HG03175 (cell line): ENCODE data around the gene MKNK1.

ENCODE experiments used
- ATAC-seq: cut with Tn5 transposase; IDR thresholded peaks from one replicate; pipeline ENCODE4 v1.9.1; 2021; ENCODE audit warnings: mild to moderate bottlenecking, moderate library complexity; ENCODE audit not compliant: unreplicated experiment

Gene MKNK1

GRCh38 chr1:46544561-46545240, 59.4 kb downstream of the MKNK1 start:
- no peak for ATAC-seq

GRCh38 chr1:46543761-46544560, 60.1 kb downstream of the MKNK1 start:
- ATAC-seq, result no peak

- ATAC-seq, result no peak
Measured at GRCh38 chr1:46543382-46543760, 60.7 kb downstream of the MKNK1 start.

DNA sequence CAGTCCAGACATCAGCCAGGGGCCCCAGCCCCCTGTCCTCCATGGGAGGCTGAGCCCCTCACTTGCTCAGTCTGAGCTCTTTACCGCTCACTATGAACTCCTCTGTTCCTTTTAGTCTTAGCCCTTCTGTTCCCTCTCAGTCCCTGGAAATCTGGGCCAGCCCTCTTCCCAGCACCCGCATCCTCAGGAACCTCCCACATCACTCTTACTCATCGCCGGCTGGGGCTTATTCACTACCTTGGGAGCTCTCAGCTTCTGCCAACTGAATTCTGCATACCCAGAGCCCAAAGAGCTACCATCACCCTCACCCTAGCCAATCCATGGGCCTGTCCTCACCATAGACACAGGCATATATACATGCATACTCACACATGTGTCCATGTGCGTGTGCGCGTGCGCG, 64.1 kb downstream of the MKNK1 start:
- ATAC-seq, result no peak

GRCh38 chr1:46538147-46538546, 65.9 kb downstream of the MKNK1 start:
- ATAC-seq, result no peak

- ATAC-seq, result no peak
Measured at GRCh38 chr1:46537651-46538050, 66.4 kb downstream of the MKNK1 start.

- ATAC-seq, result no peak
Measured at GRCh38 chr1:46536527-46536926, 67.5 kb downstream of the MKNK1 start.

GRCh38 chr1:46535063-46535462, 69.0 kb downstream of the MKNK1 start:
- no peak for ATAC-seq

DNA sequence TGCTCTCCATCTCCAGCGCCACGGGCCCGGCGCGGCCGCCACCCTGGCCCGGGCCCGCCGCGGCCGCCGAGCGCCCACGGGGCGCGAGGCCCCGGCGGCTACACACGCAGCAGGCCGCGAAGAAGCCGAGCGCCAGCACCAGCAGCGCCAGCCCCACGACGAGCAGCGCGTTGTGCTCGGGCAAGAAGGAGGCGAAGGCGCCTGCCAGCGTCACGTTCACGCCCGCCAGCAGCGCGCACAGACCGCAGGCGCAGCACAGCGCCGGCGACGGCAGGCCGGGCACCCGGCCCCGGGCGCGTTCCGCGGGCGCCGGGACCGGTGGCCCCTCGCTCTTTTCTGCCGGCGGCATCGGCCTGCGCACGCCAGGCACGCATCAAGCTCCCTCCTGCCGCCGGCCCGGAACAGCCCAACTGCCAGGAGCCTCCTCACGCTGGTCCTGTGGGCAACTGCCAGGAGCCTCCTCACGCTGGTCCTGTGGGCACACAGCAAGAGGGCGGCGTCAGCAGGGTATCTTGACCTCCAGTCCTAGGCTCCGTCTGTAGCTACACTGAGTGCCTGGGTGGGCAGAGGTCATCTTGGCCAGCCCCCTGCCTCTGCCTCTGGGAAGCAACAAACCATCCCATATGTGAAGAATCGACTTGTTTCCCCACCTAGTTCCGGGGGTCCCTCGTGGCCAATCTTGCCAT, 70.7 kb downstream of the MKNK1 start:
- ATAC-seq, result no peak

DNA sequence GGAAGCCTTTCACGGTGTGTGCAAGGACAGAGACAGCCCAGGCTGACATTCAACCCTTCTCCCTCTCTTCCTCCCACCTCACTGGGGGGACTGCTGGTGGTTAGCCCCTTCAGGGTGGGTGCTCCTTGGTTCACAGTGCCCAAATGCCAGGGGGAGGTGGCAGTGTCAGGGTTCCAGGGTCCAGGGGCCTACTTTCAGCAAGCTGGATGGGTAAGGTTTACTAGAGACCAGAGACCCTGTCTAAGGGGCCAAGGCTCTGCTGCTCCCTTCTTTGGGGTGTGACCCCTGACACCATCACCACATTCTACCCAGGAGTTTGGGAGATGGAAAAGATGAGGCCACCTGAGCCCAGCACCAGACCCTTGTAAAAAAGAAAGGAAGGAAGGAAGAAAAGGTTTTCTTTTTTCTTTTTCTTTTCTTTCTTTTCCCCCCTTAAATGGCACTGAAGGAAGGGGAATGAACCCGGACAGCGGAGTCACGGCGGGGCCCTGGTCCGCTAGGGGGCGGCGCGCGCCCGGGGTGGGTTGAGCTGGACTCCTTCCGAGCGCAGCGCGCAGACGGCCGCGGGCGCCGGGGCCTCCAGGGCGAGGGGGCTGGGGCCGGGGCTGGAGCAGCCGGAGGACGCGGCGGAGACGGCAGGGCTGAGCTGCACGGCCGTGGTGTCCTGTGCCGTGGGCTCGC, 71.4 kb downstream of the MKNK1 start:
- ATAC-seq, result no peak

- ATAC-seq, result no peak
Measured at GRCh38 chr1:46532095-46532494, 72.0 kb downstream of the MKNK1 start.

GRCh38 chr1:46530791-46531409, 73.2 kb downstream of the MKNK1 start:
- no peak for ATAC-seq

DNA sequence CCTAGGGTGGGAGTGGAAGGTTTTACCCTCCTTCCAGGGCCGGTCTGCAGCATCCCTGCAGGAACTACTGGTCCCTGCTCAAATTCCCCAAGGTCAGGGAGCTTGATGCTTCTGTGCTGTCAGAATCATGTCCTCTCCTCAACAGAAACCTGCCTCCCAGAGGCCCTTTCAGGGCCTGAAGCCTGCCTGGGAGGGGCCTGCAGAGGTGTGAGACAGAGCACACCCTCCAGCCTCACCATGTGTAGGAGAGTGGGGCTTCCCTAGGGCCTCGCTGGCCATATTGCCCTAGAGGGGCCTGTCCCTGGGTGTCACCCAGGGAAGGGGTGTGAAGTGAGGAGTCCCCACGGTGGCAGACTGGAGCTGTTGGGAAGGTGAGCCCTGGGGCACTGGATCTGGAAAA, 73.8 kb downstream of the MKNK1 start:
- ATAC-seq, result no peak

DNA sequence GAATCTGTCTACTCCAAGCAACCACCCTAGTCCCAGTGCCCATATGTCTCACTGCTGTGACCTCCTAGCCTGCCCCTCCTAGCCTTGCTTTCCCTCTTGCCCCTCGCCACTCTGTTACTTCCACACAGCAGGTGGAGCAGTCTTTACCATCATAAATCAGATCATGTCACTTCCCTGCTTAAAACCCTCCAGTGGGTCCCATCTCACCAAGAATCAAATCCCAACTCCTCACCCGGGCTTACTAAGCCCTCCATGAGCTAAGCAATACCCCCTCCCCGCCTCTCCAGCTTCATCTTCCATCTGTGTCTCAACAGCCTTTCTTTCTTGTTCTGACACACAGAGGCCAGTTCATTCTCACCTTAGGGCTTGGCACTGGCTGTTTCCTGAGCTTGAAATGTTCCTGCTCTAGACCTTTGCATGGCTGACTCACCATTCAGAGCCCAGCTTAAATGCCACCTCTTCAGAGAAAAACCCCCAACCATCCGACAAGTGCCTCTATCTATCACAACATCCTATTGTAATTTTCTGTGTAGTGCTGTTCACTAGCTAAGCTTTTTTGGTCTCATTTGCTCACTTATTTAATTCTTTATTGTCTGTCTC, 74.9 kb downstream of the MKNK1 start:
- no peak for ATAC-seq

DNA sequence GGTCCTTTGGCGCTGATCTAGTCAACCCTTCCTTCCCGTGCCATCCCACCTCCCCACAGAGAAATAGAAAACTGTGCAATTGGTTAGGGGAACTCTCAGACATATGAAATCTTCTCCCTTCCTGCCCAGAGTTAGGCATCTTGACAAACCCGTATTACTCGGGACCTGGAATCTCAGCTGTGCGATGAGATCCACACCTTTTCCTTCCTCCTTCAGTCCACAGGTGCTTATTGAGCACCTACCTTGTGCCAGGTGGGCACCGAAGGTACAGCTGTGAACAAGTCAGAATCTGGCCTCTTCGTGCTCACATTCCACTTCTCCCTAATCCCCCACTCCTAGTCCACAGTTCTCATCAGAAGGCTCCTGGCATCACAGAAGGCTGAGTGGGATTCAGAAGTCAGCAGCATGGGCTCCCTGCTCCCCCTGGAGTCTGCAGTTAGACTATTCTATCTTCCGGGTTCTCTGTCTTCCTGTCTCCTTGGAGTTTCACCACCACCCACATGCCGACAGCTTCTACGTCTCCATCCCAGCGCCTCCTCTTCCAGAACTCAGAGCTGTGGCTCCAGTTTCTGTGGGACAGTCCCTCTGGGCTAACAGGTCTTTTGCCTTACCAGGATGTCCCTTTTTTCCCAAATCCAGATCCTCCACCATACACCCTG, 75.6 kb downstream of the MKNK1 start:
- ATAC-seq, result no peak

- peak; percentile 53 for ATAC-seq
Measured at GRCh38 chr1:46527474-46528296, 76.4 kb downstream of the MKNK1 start.

GRCh38 chr1:46526691-46527291, 77.3 kb downstream of the MKNK1 start:
- ATAC-seq, result no peak

GRCh38 chr1:46526013-46526690, 77.9 kb downstream of the MKNK1 start:
- no peak for ATAC-seq
